Measurements from ENCODE around the gene ZNG1B.
"Not testable (repeated sequence)": the region's sequence is repeated elsewhere in the genome, so short reads cannot be mapped to it uniquely, and the experiment has no call there.

ZNG1B gene

GRCh38 chr2:113503094-113504042 lies 65.9 kb downstream of the ZNG1B start:
- DNase-seq (ENCODE audit: low read depth), result peak; percentile 26

GRCh38 chr2:113504081-113504480 lies 66.6 kb downstream of the ZNG1B start:
- not testable (repeated sequence) for DNase-seq (ENCODE audit: low read depth)

GRCh38 chr2:113507394-113508140 lies 70.1 kb downstream of the ZNG1B start:
- DNase-seq (ENCODE audit: low read depth), result not testable (repeated sequence)

GRCh38 chr2:113508187-113508586 lies 70.7 kb downstream of the ZNG1B start:
- DNase-seq (ENCODE audit: low read depth), result not testable (repeated sequence)

- not testable (repeated sequence) for DNase-seq (ENCODE audit: low read depth)
Observed at GRCh38 chr2:113510913-113511312, 73.4 kb downstream of the ZNG1B start.

- DNase-seq (ENCODE audit: low read depth), result not testable (repeated sequence)
Observed at GRCh38 chr2:113511859-113512258, 74.4 kb downstream of the ZNG1B start.

GRCh38 chr2:113515457-113515856 lies 78.0 kb downstream of the ZNG1B start:
- not testable (repeated sequence) for DNase-seq (ENCODE audit: low read depth)

GRCh38 chr2:113515995-113516394 lies 78.5 kb downstream of the ZNG1B start:
- DNase-seq (ENCODE audit: low read depth), result not testable (repeated sequence)

GRCh38 chr2:113517025-113517424 lies 79.5 kb downstream of the ZNG1B start:
- not testable (repeated sequence) for DNase-seq (ENCODE audit: low read depth)

GRCh38 chr2:113520837-113521236 lies 83.3 kb downstream of the ZNG1B start:
- DNase-seq (ENCODE audit: low read depth), result not testable (repeated sequence)

GRCh38 chr2:113521492-113521891 lies 84.0 kb downstream of the ZNG1B start:
- not testable (repeated sequence) for DNase-seq (ENCODE audit: low read depth)

- DNase-seq (ENCODE audit: low read depth), result not testable (repeated sequence)
Observed at GRCh38 chr2:113524986-113525385, 87.5 kb downstream of the ZNG1B start.

GRCh38 chr2:113527350-113528045 lies 90.0 kb downstream of the ZNG1B start:
- not testable (repeated sequence) for DNase-seq (ENCODE audit: low read depth)

- not testable (repeated sequence) for DNase-seq (ENCODE audit: low read depth)
Observed at GRCh38 chr2:113528126-113528525, 90.6 kb downstream of the ZNG1B start.

GRCh38 chr2:113528904-113529303 lies 91.4 kb downstream of the ZNG1B start:
- DNase-seq (ENCODE audit: low read depth), result not testable (repeated sequence)

- DNase-seq (ENCODE audit: low read depth), result not testable (repeated sequence)
Observed at GRCh38 chr2:113532991-113533390, 95.5 kb downstream of the ZNG1B start.

- not testable (repeated sequence) for DNase-seq (ENCODE audit: low read depth)
Observed at GRCh38 chr2:113536573-113536972, 99.1 kb downstream of the ZNG1B start.

- not testable (repeated sequence) for DNase-seq (ENCODE audit: low read depth)
Observed at GRCh38 chr2:113540834-113541203, 103.3 kb downstream of the ZNG1B start.

GRCh38 chr2:113541204-113541975 lies 103.9 kb downstream of the ZNG1B start:
- not testable (repeated sequence) for DNase-seq (ENCODE audit: low read depth)

GRCh38 chr2:113541976-113542485 lies 104.5 kb downstream of the ZNG1B start:
- not testable (repeated sequence) for DNase-seq (ENCODE audit: low read depth)

GRCh38 chr2:113542529-113542928 lies 105.0 kb downstream of the ZNG1B start:
- not testable (repeated sequence) for DNase-seq (ENCODE audit: low read depth)

Data from T-helper 22 cell (primary cell).